Stimulated activated memory B cell treated with anti-CD40 and anti-IgM and Interleukin-4, amounts not matched to agents 10 μg/mL and 1 μg/mL and 100 μg/mL, for 72 hours (primary cell): ENCODE measurements around the gene SLC7A4.
A peak's percentile ranks its signal among the peaks of the same experiment; 100 is the strongest.
"Not testable (repeated sequence)": the region's sequence is repeated elsewhere in the genome, so short reads cannot be mapped to it uniquely, and the experiment has no call there.

ENCODE experiments used
- ATAC-seq: fragments of 150-1000 bp; cut with Tn5 transposase; 2 replicates; pipeline ENCODE4 v1.10.0; 2021
- H3K27ac Mint-ChIP-seq: one replicate; pipeline ENCODE4 v1.8.0; 2022; ENCODE audit warnings: mild to moderate bottlenecking, mixed read lengths
- H3K27me3 Mint-ChIP-seq: one replicate; pipeline ENCODE4 v1.8.0; 2022; ENCODE audit warnings: mixed read lengths
- H3K36me3 Mint-ChIP-seq: one replicate; pipeline ENCODE4 v1.8.0; 2022; ENCODE audit warnings: mixed read lengths
- H3K4me1 Mint-ChIP-seq: one replicate; pipeline ENCODE4 v1.8.0; 2022; ENCODE audit warnings: mixed read lengths
- H3K4me3 Mint-ChIP-seq: one replicate; pipeline ENCODE4 v1.8.0; 2022; ENCODE audit warnings: mild to moderate bottlenecking, moderate library complexity, mixed read lengths
- H3K9me3 Mint-ChIP-seq: one replicate; pipeline ENCODE4 v1.8.0; 2022; ENCODE audit warnings: mixed read lengths

Gene SLC7A4

GRCh38 chr22:21051831-21052400 is 19.6 kb upstream of the SLC7A4 start:
- no peak for ATAC-seq
- Mint-ChIP-seq H3K4me3 (no peak overlapping the region), H3K4me1 (peaks cover 16% of the 10 kb centered on the region), H3K9me3 (no peaks in the 10 kb centered on the region), H3K27ac (no peak overlapping the region), H3K36me3 (no peaks in the 10 kb centered on the region), H3K27me3 (peaks cover 49% of the 10 kb centered on the region)

DNA sequence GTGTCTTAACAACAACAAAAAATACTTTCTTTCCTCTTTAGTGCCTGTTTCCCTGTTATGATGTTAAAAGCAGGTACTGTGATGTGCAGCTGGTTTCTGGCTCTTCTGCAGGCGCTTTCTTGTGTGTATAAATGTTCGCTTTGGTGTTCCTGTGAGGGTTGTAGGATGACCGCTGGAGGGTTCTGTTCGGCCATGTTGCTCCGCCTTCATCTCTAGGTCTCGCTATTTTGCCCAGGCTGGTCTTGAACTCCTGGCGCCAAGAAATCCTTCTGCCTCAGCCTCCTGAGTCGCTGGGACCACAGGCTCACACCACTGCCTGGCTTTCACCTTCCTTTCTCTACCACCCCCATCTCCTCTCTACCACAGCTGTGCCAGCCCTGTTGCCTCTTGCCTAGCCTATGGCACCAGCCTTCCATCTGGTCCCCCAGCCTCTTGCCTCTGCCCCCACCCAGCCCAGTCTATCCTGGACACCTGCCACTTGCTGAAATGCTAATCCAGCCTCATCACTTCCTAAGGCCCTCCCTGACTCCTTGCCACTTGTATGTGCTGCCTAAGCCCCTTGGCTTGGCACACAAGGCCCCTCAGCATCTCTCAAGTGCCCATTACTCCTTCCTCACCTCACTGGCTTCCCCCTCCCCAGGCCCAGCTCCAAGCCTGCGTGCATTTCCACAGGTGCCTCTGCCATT is 18.9 kb upstream of the SLC7A4 start:
- Mint-ChIP-seq H3K4me3 (no peak overlapping the region), H3K9me3 (no peaks in the 10 kb centered on the region), H3K36me3 (no peaks in the 10 kb centered on the region), H3K4me1 (peaks cover 16% of the 10 kb centered on the region), H3K27ac (no peak overlapping the region), H3K27me3 (peaks cover 43% of the 10 kb centered on the region)
- no peak for ATAC-seq

- Mint-ChIP-seq H3K27me3 (peaks cover 44% of the 10 kb centered on the region), H3K4me1 (peaks cover 26% of the 10 kb centered on the region)
- ATAC-seq, H3K27ac Mint-ChIP-seq, H3K9me3 Mint-ChIP-seq, H3K4me3 Mint-ChIP-seq, H3K36me3 Mint-ChIP-seq: not testable (repeated sequence)
Observed at GRCh38 chr22:21048965-21049364, 16.6 kb upstream of the SLC7A4 start.

DNA sequence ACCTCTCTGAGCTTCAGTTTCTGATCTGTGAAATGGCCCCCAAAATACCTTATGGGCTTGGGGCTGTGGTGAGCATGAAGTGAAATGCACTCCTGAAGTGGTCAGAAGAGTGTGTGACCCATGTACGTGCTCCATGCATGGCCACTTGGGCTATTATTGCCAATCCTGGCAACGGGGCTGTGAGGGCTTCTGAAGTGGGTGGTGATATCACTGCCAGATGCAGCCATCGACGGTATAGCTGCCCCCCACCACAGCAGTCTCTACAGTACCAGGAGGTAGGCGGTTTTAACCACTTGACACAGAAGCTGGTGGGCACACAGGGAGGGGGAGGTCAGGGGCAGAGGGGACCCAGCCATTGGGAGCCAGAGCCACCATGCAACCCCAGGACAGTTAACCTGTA is 16.1 kb upstream of the SLC7A4 start:
- not testable (repeated sequence) for H3K9me3 Mint-ChIP-seq, H3K27ac Mint-ChIP-seq, H3K36me3 Mint-ChIP-seq, H3K4me3 Mint-ChIP-seq, ATAC-seq
- Mint-ChIP-seq H3K4me1 (peaks cover 31% of the 10 kb centered on the region), H3K27me3 (peaks cover 44% of the 10 kb centered on the region)

DNA sequence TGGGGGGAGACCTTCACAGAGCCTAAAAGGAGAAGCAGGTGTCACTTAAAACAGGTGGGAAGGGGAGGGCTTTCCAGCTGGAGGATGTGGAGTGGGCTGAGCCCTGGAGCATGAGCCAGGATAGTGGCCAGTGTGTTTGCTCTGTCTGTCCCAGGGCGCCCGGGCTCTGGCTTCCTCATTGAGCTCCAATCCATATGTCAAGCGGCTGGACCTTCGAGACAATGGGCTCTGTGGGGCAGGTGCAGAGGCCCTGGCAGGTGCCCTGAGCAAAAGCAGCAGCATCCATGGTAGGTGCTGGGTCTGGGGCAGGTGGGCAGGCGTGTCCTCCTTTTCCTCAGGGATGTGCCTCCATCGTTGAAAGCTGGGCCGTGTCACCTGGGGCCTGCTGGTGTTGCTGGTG is 15.4 kb upstream of the SLC7A4 start:
- Mint-ChIP-seq H3K27ac (no peak overlapping the region), H3K4me3 (no peak overlapping the region), H3K4me1 (peaks cover 39% of the 10 kb centered on the region), H3K36me3 (no peaks in the 10 kb centered on the region), H3K27me3 (peaks cover 44% of the 10 kb centered on the region), H3K9me3 (no peaks in the 10 kb centered on the region)
- no peak for ATAC-seq

DNA sequence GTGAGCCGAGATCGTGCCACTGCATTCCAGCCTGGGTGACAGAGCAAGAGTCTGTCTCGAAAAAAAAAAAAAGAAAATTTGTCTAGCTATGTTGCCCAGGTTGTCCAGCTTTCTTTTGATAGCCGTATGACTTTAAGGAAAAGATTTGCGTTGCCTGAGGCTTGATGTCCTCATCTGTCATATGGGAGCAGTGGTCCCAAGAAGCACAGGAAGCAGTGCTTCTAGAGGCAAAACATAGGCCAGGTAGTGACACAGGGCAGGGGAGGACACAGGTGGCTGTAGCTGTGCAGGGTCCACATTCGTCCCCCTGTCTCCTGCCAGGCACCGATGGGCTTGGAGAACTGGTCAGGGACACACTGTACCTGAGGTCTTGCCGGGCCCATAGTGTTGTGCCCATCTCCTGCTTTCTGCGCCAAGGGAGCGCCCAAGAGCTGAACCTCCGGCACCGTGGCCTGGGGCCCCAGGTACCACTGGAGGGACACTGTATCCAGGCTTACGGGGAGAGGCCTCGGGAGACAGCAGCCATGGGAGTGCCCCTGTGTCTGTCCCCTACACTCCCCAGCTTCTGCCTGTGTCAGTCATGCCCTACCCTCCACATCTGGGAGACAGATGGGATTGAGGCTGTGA is 14.8 kb upstream of the SLC7A4 start:
- peaks cover 48% of the 10 kb centered on the region for H3K27me3 Mint-ChIP-seq
- H3K9me3 Mint-ChIP-seq, result no peaks in the 10 kb centered on the region
- H3K4me3 Mint-ChIP-seq, result no peak overlapping the region
- no peak overlapping the region for H3K27ac Mint-ChIP-seq
- H3K36me3 Mint-ChIP-seq, result no peaks in the 10 kb centered on the region
- peaks cover 39% of the 10 kb centered on the region for H3K4me1 Mint-ChIP-seq
- ATAC-seq, result no peak

DNA sequence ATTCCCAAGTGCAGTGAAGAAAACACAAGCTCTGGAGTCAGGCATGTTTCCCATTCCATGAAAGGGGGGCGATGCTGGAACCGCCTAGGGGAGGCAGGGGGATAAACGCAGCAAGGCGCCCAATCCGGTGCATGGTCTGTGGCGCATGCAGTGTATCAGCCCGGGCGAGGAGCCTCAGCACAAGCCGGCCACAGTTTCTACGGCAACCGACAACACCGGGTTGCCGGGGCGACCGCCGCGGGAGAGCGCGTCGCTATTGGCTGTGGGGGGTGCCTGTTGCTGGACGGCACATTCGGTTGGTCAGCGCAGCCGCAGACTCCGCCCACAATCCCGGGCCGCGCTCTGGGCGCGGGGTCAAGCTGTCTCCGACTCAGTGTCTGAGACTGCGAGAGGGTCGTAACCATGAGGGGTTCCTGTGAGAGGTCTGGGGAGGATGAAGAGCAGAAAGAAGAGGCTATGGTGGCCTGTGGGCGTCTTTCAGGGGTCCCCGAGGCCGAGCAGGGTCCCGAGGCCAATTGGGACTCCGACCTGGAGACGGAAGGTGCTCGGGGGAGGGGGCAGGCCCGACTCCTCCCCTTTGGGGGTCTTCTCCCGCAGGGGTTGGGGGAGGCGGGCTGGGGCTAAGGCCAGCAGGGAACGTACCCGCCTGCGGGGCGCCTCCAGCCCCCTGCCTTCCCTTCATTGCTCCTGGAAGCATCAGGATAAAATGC is 13.4 kb upstream of the SLC7A4 start, which contains the start of gene LRRC74B:
LRRC74B (plus strand) TSS at position 362 of the 710 bp plus-strand sequence; CDS start at position 403, 41 bp downstream.
- ATAC-seq, result peak; percentile 95
- peaks cover 43% of the 10 kb centered on the region for H3K27me3 Mint-ChIP-seq
- peak within 1 kb of the TSS; percentile 78 for H3K27ac Mint-ChIP-seq
- H3K9me3 Mint-ChIP-seq, result no peaks in the 10 kb centered on the region
- H3K4me3 Mint-ChIP-seq, result peak within 1 kb of the TSS; percentile 88
- H3K36me3 Mint-ChIP-seq, result no peaks in the 10 kb centered on the region
- peaks cover 33% of the 10 kb centered on the region for H3K4me1 Mint-ChIP-seq

- no peaks in the 10 kb centered on the region for H3K9me3 Mint-ChIP-seq
- peaks cover 33% of the 10 kb centered on the region for H3K4me1 Mint-ChIP-seq
- peak overlapping the region; percentile 88 for H3K4me3 Mint-ChIP-seq
- H3K36me3 Mint-ChIP-seq, result no peaks in the 10 kb centered on the region
- ATAC-seq, result peak; percentile 49
- peak overlapping the region; percentile 78 for H3K27ac Mint-ChIP-seq
- H3K27me3 Mint-ChIP-seq, result peaks cover 47% of the 10 kb centered on the region
Observed at GRCh38 chr22:21044931-21045584, 12.7 kb upstream of the SLC7A4 start.

GRCh38 chr22:21043860-21044535 is 11.6 kb upstream of the SLC7A4 start:
- no peaks in the 10 kb centered on the region for H3K36me3 Mint-ChIP-seq
- H3K4me1 Mint-ChIP-seq, result peaks cover 33% of the 10 kb centered on the region
- ATAC-seq, result no peak
- H3K27me3 Mint-ChIP-seq, result peaks cover 53% of the 10 kb centered on the region
- no peak overlapping the region for H3K27ac Mint-ChIP-seq
- no peak overlapping the region for H3K4me3 Mint-ChIP-seq
- no peaks in the 10 kb centered on the region for H3K9me3 Mint-ChIP-seq

GRCh38 chr22:21042978-21043859 is 10.9 kb upstream of the SLC7A4 start:
- ATAC-seq, result no peak
- no peak overlapping the region for H3K4me3 Mint-ChIP-seq
- H3K9me3 Mint-ChIP-seq, result no peaks in the 10 kb centered on the region
- H3K27me3 Mint-ChIP-seq, result peaks cover 53% of the 10 kb centered on the region
- no peaks in the 10 kb centered on the region for H3K36me3 Mint-ChIP-seq
- peaks cover 33% of the 10 kb centered on the region for H3K4me1 Mint-ChIP-seq
- no peak overlapping the region for H3K27ac Mint-ChIP-seq

DNA sequence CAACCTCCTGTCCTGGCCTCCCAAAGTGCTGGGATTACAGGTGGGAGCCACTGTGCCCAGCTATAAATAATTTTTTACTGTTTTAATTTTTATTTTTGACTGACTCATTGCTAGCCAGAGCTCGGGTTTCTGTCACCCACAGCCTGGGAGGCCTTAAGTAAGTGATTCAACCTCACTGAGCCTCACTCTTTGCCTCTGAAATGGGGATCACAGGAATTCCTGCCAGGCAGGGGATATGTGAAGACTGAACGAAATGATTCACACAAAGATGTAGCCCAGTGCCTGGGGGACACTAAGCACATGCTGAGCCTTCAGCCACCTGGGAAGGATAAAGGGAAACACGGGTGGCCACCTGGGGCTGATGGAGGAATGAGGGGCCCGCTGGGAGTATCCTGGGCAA is 9.6 kb upstream of the SLC7A4 start:
- H3K27me3 Mint-ChIP-seq, result peaks cover 53% of the 10 kb centered on the region
- no peaks in the 10 kb centered on the region for H3K36me3 Mint-ChIP-seq
- no peak for ATAC-seq
- H3K4me3 Mint-ChIP-seq, result no peak overlapping the region
- H3K4me1 Mint-ChIP-seq, result peaks cover 33% of the 10 kb centered on the region
- no peaks in the 10 kb centered on the region for H3K9me3 Mint-ChIP-seq
- H3K27ac Mint-ChIP-seq, result no peak overlapping the region

DNA sequence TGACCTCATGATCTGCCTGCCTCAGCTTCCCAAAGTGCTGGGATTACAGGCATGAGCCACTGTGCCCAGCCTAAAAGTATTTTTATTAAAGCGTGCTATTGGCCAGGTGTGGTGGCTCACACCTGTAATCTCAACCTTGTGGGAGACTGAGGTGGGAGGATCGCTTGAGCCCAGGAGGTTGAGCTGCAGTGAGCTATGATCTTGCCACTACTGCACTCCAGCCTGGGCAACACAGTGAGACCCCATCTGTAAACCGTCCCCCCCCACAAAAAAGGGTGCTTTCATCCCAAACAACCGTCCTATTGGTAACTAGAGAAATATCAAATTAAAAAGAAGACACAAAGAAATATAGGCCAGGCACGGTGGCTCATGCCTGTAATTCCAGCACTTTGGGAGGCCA is 6.8 kb upstream of the SLC7A4 start:
- not testable (repeated sequence) for H3K36me3 Mint-ChIP-seq, H3K4me3 Mint-ChIP-seq, H3K27ac Mint-ChIP-seq, H3K9me3 Mint-ChIP-seq, ATAC-seq
- peaks cover 15% of the 10 kb centered on the region for H3K4me1 Mint-ChIP-seq
- H3K27me3 Mint-ChIP-seq, result peaks cover 42% of the 10 kb centered on the region

- H3K27ac Mint-ChIP-seq, result no peak overlapping the region
- no peak overlapping the region for H3K4me3 Mint-ChIP-seq
- ATAC-seq, result no peak
- H3K27me3 Mint-ChIP-seq, result peaks cover 38% of the 10 kb centered on the region
- H3K4me1 Mint-ChIP-seq, result peaks cover 7% of the 10 kb centered on the region
- no peaks in the 10 kb centered on the region for H3K9me3 Mint-ChIP-seq
- H3K36me3 Mint-ChIP-seq, result no peaks in the 10 kb centered on the region
Observed at GRCh38 chr22:21038405-21038804, 6.0 kb upstream of the SLC7A4 start.

GRCh38 chr22:21034989-21035388 is 2.6 kb upstream of the SLC7A4 start:
- Mint-ChIP-seq H3K9me3 (no peaks in the 10 kb centered on the region), H3K4me3 (no peak overlapping the region), H3K4me1 (peaks cover 13% of the 10 kb centered on the region), H3K36me3 (no peaks in the 10 kb centered on the region), H3K27ac (no peak overlapping the region), H3K27me3 (peaks cover 51% of the 10 kb centered on the region)
- no peak for ATAC-seq
